ENCODE data around the gene FLT4.
"Not testable (repeated sequence)": the region's sequence is repeated elsewhere in the genome, so short reads cannot be mapped to it uniquely, and the experiment has no call there.

GRCh38 chr5:180674090-180674475 is 24.7 kb upstream of the FLT4 start:
- not testable (repeated sequence) for TF ChIP-seq POLR2A, CTCF (IDR thresholded peaks at IDR 0.05)
